ENCODE data around the gene CYFIP1. TPM values are rescaled to one million over a fixed set of nuclear protein-coding genes. Genes with fewer than 3 reads are reported as not detected.

CYFIP1 gene
- total and polyA plus RNA-seq, 2 of the 8 experiments (the other 6 are each of a cell fraction or from before 2014, with no cell fraction given), result 38.6 to 81.7 TPM

DNA sequence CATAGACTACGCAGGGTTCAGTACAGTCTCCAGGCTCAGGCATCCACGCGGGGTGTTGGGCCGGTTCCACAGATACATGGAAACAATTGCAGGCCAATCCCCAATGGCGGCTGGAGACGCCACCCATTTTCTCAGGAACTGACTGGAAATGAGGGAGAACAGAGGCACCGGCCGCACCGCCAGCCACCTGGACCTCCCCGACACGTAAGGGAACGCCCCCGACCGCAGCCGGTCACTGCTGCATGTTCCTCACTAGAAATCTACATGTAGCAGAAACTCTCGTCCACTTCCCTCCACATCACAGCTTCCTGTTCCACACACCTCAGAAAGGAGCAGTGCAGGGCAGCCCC lies 29.2 kb downstream of the CYFIP1 start (continued):
- TF ChIP-seq, protein P1, sequence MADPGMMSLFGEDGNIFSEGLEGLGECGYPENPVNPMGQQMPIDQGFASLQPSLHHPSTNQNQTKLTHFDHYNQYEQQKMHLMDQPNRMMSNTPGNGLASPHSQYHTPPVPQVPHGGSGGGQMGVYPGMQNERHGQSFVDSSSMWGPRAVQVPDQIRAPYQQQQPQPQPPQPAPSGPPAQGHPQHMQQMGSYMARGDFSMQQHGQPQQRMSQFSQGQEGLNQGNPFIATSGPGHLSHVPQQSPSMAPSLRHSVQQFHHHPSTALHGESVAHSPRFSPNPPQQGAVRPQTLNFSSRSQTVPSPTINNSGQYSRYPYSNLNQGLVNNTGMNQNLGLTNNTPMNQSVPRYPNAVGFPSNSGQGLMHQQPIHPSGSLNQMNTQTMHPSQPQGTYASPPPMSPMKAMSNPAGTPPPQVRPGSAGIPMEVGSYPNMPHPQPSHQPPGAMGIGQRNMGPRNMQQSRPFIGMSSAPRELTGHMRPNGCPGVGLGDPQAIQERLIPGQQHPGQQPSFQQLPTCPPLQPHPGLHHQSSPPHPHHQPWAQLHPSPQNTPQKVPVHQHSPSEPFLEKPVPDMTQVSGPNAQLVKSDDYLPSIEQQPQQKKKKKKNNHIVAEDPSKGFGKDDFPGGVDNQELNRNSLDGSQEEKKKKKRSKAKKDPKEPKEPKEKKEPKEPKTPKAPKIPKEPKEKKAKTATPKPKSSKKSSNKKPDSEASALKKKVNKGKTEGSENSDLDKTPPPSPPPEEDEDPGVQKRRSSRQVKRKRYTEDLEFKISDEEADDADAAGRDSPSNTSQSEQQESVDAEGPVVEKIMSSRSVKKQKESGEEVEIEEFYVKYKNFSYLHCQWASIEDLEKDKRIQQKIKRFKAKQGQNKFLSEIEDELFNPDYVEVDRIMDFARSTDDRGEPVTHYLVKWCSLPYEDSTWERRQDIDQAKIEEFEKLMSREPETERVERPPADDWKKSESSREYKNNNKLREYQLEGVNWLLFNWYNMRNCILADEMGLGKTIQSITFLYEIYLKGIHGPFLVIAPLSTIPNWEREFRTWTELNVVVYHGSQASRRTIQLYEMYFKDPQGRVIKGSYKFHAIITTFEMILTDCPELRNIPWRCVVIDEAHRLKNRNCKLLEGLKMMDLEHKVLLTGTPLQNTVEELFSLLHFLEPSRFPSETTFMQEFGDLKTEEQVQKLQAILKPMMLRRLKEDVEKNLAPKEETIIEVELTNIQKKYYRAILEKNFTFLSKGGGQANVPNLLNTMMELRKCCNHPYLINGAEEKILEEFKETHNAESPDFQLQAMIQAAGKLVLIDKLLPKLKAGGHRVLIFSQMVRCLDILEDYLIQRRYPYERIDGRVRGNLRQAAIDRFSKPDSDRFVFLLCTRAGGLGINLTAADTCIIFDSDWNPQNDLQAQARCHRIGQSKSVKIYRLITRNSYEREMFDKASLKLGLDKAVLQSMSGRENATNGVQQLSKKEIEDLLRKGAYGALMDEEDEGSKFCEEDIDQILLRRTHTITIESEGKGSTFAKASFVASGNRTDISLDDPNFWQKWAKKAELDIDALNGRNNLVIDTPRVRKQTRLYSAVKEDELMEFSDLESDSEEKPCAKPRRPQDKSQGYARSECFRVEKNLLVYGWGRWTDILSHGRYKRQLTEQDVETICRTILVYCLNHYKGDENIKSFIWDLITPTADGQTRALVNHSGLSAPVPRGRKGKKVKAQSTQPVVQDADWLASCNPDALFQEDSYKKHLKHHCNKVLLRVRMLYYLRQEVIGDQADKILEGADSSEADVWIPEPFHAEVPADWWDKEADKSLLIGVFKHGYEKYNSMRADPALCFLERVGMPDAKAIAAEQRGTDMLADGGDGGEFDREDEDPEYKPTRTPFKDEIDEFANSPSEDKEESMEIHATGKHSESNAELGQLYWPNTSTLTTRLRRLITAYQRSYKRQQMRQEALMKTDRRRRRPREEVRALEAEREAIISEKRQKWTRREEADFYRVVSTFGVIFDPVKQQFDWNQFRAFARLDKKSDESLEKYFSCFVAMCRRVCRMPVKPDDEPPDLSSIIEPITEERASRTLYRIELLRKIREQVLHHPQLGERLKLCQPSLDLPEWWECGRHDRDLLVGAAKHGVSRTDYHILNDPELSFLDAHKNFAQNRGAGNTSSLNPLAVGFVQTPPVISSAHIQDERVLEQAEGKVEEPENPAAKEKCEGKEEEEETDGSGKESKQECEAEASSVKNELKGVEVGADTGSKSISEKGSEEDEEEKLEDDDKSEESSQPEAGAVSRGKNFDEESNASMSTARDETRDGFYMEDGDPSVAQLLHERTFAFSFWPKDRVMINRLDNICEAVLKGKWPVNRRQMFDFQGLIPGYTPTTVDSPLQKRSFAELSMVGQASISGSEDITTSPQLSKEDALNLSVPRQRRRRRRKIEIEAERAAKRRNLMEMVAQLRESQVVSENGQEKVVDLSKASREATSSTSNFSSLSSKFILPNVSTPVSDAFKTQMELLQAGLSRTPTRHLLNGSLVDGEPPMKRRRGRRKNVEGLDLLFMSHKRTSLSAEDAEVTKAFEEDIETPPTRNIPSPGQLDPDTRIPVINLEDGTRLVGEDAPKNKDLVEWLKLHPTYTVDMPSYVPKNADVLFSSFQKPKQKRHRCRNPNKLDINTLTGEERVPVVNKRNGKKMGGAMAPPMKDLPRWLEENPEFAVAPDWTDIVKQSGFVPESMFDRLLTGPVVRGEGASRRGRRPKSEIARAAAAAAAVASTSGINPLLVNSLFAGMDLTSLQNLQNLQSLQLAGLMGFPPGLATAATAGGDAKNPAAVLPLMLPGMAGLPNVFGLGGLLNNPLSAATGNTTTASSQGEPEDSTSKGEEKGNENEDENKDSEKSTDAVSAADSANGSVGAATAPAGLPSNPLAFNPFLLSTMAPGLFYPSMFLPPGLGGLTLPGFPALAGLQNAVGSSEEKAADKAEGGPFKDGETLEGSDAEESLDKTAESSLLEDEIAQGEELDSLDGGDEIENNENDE (IDR thresholded peaks at IDR 0.05; ENCODE audit: insufficient replicate concordance, low read length), result no peak
- TF ChIP-seq CHD2 (IDR thresholded peaks at IDR 0.05; ENCODE audit: low read length), result no peak
- no peak for TF ChIP-seq SIX5 (IDR thresholded peaks at IDR 0.05; ENCODE audit: low read depth, low read length)
- TF ChIP-seq CEBPB (IDR thresholded peaks at IDR 0.05; ENCODE audit: low read depth, low read length), result no peak
- no peak for TF ChIP-seq TAF7 (optimal IDR thresholded peaks at IDR 0.05; ENCODE audit: borderline replicate concordance, low read depth, low read length)
- no peak for TF ChIP-seq ZNF274 (IDR thresholded peaks at IDR 0.05; ENCODE audit: borderline replicate concordance, extremely low read depth, low read length)
- TF ChIP-seq PHF8 (conservative IDR thresholded peaks at IDR 0.05; ENCODE audit: low read depth, low read length), result no peak

Data from H1 (cell line).